Adipocyte (in vitro differentiated cells): Measurements from ENCODE around the gene TWNK.
"Not testable (repeated sequence)": the region's sequence is repeated elsewhere in the genome, so short reads cannot be mapped to it uniquely, and the experiment has no call there.

Experiments used
- DNase-seq: peaks from one replicate; pipeline ENCODE4 v3.0.0-alpha.2; 2015; ENCODE audit warnings: low read depth
- H3K27me3 ChIP-seq: replicated peaks from 2 replicates; pipeline ENCODE4 v1.7.0; 2013; ENCODE audit warnings: mild to moderate bottlenecking, low read length, moderate library complexity; ENCODE audit not compliant: control insufficient read depth, insufficient read depth
- H3K36me3 ChIP-seq: 2 replicates; pipeline ENCODE4 v1.7.0; 2013; ENCODE audit warnings: low read length, mild to moderate bottlenecking, moderate library complexity; ENCODE audit not compliant: control insufficient read depth, insufficient read depth, severe bottlenecking
- H3K4me1 ChIP-seq: 2 replicates; pipeline ENCODE4 v1.7.0; 2013; ENCODE audit warnings: mild to moderate bottlenecking, low read length, moderate library complexity; ENCODE audit not compliant: control insufficient read depth, insufficient read depth
- H3K4me3 ChIP-seq: 2 replicates; pipeline ENCODE4 v1.7.0; 2013; ENCODE audit warnings: mild to moderate bottlenecking, low read length, moderate library complexity
- H3K9ac ChIP-seq: 2 replicates; pipeline ENCODE4 v1.7.0; 2013; ENCODE audit warnings: mild to moderate bottlenecking, low read length, moderate library complexity
- H3K9me3 ChIP-seq: 2 replicates; pipeline ENCODE4 v1.7.0; 2013; ENCODE audit warnings: mild to moderate bottlenecking, low read length, moderate library complexity; ENCODE audit not compliant: control insufficient read depth

Gene TWNK

GRCh38 chr10:101027106-101027720 is 39.9 kb downstream of the TWNK start:
- H3K4me3 ChIP-seq: no peak overlapping the region
- no peaks in the 10 kb centered on the region for H3K36me3 ChIP-seq
- H3K27me3 ChIP-seq: peaks cover 3% of the 10 kb centered on the region
- H3K9me3 ChIP-seq: no peaks in the 10 kb centered on the region
- peaks cover 12% of the 10 kb centered on the region for H3K4me1 ChIP-seq
- DNase-seq: no peak
- H3K9ac ChIP-seq: no peak overlapping the region

- DNase-seq: no peak
- Histone ChIP-seq H3K27me3 (no peaks in the 10 kb centered on the region), H3K9me3 (no peaks in the 10 kb centered on the region), H3K4me1 (peaks cover 22% of the 10 kb centered on the region), H3K9ac (no peak overlapping the region), H3K4me3 (no peak overlapping the region), H3K36me3 (no peaks in the 10 kb centered on the region)
Observed at GRCh38 chr10:101028446-101029337, 41.3 kb downstream of the TWNK start.

GRCh38 chr10:101029520-101030295 is 42.4 kb downstream of the TWNK start:
- H3K9me3 ChIP-seq: no peaks in the 10 kb centered on the region
- H3K4me3 ChIP-seq: no peak overlapping the region
- peaks cover 22% of the 10 kb centered on the region for H3K4me1 ChIP-seq
- H3K36me3 ChIP-seq: no peaks in the 10 kb centered on the region
- DNase-seq: no peak
- no peaks in the 10 kb centered on the region for H3K27me3 ChIP-seq
- H3K9ac ChIP-seq: no peak overlapping the region

GRCh38 chr10:101030496-101031127 is 43.3 kb downstream of the TWNK start:
- Histone ChIP-seq H3K4me3 (peak overlapping the region; percentile 84), H3K9me3 (no peaks in the 10 kb centered on the region), H3K9ac (peak overlapping the region; percentile 87), H3K4me1 (peaks cover 22% of the 10 kb centered on the region), H3K36me3 (peaks cover 9% of the 10 kb centered on the region), H3K27me3 (no peaks in the 10 kb centered on the region)
- DNase-seq: no peak

GRCh38 chr10:101031128-101031795 is 43.9 kb downstream of the TWNK start, which contains the start of the genes PDZD7 and SFXN3:
Gene PDZD7, minus strand, starts transcription at chr10:101031129. Its CDS starts 910 bp downstream, at chr10:101030219.
Gene SFXN3, plus strand, starts transcription at chr10:101031234. Its CDS starts 3,461 bp downstream, at chr10:101034695.
- Histone ChIP-seq H3K9ac (peak within 1 kb of the TSS; percentile 87), H3K4me1 (peaks cover 22% of the 10 kb centered on the region), H3K27me3 (no peaks in the 10 kb centered on the region), H3K36me3 (peaks cover 15% of the 10 kb centered on the region), H3K9me3 (no peaks in the 10 kb centered on the region), H3K4me3 (peak within 1 kb of the TSS; percentile 84)
- peak; percentile 96 for DNase-seq

- Histone ChIP-seq H3K36me3 (peaks cover 23% of the 10 kb centered on the region), H3K4me1 (peaks cover 22% of the 10 kb centered on the region), H3K9me3 (no peaks in the 10 kb centered on the region), H3K9ac (peak overlapping the region; percentile 87), H3K27me3 (no peaks in the 10 kb centered on the region), H3K4me3 (peak overlapping the region; percentile 84)
- peak; percentile 89 for DNase-seq
Observed at GRCh38 chr10:101031796-101032636, 44.7 kb downstream of the TWNK start.

- peak overlapping the region; percentile 84 for H3K4me3 ChIP-seq
- DNase-seq: peak; percentile 91
Observed at GRCh38 chr10:101032637-101033224, 45.4 kb downstream of the TWNK start.

GRCh38 chr10:101033276-101033675 is 45.9 kb downstream of the TWNK start:
- no peaks in the 10 kb centered on the region for H3K9me3 ChIP-seq
- H3K4me3 ChIP-seq: peak overlapping the region; percentile 84
- H3K27me3 ChIP-seq: no peaks in the 10 kb centered on the region
- H3K4me1 ChIP-seq: peaks cover 22% of the 10 kb centered on the region
- peaks cover 35% of the 10 kb centered on the region for H3K36me3 ChIP-seq
- no peak for DNase-seq
- peak overlapping the region; percentile 87 for H3K9ac ChIP-seq

More at GRCh38 chr10:101032637-101033224, 45.4 kb downstream of the TWNK start:
- Histone ChIP-seq H3K9ac (peak overlapping the region; percentile 87), H3K27me3 (no peaks in the 10 kb centered on the region), H3K4me1 (peaks cover 22% of the 10 kb centered on the region), H3K9me3 (no peaks in the 10 kb centered on the region), H3K36me3 (peaks cover 30% of the 10 kb centered on the region)

- not testable (repeated sequence) for H3K9ac ChIP-seq, DNase-seq, H3K9me3 ChIP-seq, H3K27me3 ChIP-seq, H3K4me3 ChIP-seq
- Histone ChIP-seq H3K36me3 (peaks cover 47% of the 10 kb centered on the region), H3K4me1 (peaks cover 16% of the 10 kb centered on the region)
Observed at GRCh38 chr10:101034404-101034803, 47.1 kb downstream of the TWNK start.
